GM12872 (cell line): ENCODE results near the gene PDE6A.

Experiments used
- TF ChIP-seq, protein P1 (sequence below): IDR thresholded peaks from 3 replicates; pipeline ENCODE4 v1.5.1; 2011; ENCODE audit warnings: low read depth, mild to moderate bottlenecking, low read length, moderate library complexity; ENCODE audit not compliant: insufficient read depth

PDE6A gene

DNA sequence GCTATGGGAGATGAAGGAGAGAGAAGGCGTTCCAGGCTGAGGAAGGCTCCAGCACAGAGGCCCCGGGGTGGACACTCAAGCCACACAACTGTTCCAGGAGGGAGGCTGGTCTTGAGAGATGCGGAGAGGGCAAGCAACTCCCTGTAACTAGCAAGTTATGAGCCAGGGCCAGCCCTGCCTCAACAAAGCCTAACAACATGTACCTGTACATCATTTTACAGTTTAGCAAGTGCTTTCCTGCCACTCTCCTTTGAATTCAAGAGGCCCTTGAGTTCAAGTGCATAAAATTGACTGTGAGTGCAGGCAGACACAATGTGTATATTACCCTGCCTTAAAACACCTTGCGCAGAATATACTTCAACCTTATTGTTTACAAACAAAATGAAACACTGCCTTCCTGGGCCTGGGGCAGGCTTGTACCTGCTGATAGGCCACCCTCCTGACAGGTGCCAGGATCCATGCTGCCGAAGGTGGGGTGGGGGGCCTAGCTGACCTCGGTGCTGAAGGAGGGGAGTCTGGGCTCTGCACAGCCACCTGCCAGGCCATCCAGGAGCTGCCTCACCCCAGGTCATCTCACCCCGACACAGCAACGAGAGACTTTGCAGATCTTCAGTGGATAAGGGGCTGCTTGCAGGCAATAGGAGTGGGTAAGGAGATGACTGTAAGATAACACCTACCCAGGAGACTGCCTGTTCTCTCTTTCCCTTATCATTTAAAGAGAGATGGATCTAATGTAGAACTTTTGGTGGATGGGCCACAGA is 134.5 kb downstream of the PDE6A start:
- TF ChIP-seq, protein P1, sequence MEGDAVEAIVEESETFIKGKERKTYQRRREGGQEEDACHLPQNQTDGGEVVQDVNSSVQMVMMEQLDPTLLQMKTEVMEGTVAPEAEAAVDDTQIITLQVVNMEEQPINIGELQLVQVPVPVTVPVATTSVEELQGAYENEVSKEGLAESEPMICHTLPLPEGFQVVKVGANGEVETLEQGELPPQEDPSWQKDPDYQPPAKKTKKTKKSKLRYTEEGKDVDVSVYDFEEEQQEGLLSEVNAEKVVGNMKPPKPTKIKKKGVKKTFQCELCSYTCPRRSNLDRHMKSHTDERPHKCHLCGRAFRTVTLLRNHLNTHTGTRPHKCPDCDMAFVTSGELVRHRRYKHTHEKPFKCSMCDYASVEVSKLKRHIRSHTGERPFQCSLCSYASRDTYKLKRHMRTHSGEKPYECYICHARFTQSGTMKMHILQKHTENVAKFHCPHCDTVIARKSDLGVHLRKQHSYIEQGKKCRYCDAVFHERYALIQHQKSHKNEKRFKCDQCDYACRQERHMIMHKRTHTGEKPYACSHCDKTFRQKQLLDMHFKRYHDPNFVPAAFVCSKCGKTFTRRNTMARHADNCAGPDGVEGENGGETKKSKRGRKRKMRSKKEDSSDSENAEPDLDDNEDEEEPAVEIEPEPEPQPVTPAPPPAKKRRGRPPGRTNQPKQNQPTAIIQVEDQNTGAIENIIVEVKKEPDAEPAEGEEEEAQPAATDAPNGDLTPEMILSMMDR, result no peak

DNA sequence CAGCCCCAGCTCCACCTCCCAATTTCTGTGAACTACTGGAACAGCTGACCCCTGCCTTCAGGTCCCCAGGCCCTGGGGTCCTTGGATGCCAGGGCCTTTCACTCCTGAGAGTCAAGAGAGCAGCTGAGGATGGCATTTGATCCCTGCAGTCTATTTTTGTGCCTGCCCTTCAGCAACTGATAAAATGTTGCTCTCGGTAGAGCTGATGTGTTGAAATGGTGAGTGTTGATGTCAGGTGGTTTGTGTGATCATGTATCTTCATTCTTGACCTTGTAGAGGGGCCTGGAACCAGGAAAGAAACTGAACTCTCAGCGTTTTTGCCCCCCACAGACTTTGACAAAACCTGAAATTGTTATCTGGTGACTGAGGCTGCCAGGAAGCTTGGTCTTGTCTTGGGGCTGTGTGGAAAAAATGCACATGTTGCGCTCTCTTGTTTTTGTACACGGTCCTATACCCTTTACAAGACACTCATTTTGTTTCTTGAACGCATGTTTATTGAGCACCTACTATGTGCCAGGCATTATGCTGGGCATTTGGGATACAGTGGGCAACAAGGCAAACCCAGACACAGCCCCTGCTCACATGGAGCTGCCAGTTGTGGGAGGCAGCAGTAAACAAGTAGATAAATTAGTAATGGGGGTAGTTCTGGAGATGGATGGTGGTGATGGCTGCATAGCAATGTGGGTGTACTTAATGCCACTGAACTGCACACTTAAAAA is 136.2 kb downstream of the PDE6A start:
- TF ChIP-seq, protein P1, result no peak
